ENCODE results near the gene DLG2.

DLG2 gene

GRCh38 chr11:84526250-84526649 is 1100.9 kb downstream of the DLG2 start:
- DNase-seq, result no peak

GRCh38 chr11:84524422-84525051 is 1102.6 kb downstream of the DLG2 start:
- no peak for DNase-seq

DNA sequence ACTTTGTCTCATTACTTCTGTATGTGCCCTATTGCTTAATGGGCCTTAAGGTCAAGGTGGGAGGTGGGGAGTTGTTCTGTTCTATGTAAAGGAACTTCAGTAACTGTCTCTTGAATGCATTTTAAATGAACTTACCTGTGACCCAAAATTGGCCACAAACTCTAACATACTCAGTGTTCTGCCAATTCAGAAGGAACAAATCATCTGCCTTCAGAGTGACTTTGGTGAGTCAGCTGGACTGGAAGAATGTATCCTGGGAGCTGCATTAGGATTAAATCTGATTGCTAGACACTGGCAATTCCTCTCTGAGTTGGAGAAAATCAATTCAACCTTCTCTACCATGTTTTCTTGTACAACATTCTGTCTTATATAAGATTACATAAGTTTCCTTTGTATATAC is 1104.8 kb downstream of the DLG2 start:
- no peak for DNase-seq

DNA sequence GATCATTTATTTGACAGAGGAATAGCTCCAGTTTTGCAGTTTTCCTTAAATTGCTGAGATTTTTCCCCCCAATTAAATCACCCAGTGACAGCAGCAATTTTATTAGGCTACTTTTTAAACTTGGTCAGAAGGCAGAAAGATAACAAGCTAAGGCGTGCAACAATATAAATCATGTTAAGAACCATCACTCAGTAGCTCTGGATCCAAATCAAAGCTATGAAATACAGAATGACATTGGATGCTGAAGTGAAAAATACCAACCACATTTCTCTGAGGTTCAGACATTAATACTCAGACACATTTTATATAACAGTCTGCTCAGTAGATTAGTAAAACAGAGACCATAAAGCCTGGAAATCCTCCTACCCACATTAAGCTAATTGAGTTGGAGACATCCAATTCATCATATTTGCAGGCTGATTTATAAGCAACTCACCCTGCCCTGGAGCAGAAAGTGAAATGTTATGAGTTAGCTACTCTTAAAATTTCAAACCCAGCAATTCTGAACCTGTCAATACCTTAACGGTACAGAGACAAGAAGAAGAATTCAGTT is 1108.4 kb downstream of the DLG2 start:
- no peak for DNase-seq

DNA sequence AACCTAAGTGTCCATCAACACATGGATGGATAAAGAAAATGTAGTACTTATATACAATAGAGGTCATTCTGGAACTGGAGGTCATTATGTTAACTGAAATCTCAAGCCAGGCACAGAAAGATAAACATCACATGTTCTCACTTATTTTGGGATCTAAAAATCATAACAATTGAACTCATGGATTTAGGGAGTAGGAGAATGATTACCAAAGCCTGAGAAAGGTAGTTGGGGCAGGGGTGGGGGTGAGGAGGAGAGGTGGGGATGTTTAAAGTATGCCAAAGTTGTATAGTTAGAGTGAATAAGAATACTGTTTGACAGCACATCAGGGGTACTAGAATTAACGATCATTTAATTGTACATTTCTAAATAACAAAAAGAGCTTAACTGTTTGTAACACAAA is 1112.7 kb downstream of the DLG2 start:
- DNase-seq, result no peak

DNA sequence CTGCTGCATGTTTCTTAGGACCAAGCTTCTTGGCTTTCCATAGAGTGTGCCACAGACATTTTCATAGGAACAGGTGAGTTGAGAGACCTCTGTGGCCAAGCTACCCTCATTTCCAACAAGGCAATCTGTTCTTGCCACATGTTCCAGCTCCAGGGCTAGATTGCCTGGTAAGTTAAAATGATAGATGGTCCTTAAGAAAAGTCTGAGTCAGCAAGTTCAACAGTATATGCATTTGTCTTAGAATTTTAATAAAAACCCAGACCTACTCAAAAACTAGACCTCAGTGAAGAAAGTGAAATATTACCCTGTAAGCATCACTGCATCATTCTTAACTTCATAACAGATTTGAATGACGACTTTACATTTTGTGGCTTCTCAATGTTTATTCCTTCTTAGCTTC is 1123.6 kb downstream of the DLG2 start:
- DNase-seq, result no peak

- DNase-seq, result no peak
These were observed 1125.4 kb downstream of the DLG2 start for GRCh38 chr11:84501750-84502149.

GRCh38 chr11:84497981-84498411 is 1129.1 kb downstream of the DLG2 start:
- no peak for DNase-seq

DNA sequence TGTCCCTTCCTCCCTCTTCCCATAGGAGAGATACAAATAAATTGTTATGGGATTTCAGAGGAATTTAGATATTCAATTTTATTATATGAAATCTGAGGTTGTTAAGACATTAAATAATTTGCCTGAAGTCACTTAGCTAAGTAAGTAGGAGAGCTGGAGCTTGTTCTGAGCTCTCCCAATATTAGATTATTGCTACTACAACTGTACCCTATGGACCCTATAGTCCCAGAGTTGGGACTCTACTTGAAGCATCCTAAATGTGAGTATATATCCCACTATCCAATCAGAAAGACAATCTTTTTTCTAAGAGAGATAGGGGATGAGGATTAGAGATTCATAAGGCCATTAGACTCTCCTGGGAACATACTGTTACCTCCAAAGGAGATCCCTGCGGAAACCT is 1130.0 kb downstream of the DLG2 start:
- DNase-seq, result no peak

GRCh38 chr11:84496122-84496521 is 1131.0 kb downstream of the DLG2 start:
- DNase-seq, result no peak

GRCh38 chr11:84480131-84480530 is 1147.0 kb downstream of the DLG2 start:
- no peak for DNase-seq

GRCh38 chr11:84476581-84476980 is 1150.6 kb downstream of the DLG2 start:
- DNase-seq, result no peak

GRCh38 chr11:84471501-84471900 is 1155.6 kb downstream of the DLG2 start:
- DNase-seq, result no peak

- no peak for DNase-seq
These were observed 1158.9 kb downstream of the DLG2 start for GRCh38 chr11:84468235-84468634.

DNA sequence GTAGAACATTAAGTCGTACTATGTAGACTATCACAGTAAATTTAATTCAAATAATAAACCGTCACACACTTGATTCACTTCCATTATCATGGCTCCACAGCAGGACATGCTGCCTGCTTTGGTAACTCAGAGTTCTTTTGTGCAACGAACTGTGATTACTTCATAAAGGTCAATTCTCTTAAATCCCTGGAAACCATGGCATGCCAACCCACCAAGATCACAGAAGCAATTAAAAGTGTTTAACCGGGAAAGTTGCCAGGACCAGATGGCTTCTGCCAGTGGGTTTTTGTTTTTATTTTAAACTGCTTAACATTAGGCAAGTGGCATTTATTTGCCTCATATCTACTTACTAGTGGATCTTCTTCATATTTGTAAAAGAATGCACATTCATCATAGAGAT is 1162.1 kb downstream of the DLG2 start:
- no peak for DNase-seq

GRCh38 chr11:84455691-84456090 is 1171.5 kb downstream of the DLG2 start:
- DNase-seq, result no peak

DNA sequence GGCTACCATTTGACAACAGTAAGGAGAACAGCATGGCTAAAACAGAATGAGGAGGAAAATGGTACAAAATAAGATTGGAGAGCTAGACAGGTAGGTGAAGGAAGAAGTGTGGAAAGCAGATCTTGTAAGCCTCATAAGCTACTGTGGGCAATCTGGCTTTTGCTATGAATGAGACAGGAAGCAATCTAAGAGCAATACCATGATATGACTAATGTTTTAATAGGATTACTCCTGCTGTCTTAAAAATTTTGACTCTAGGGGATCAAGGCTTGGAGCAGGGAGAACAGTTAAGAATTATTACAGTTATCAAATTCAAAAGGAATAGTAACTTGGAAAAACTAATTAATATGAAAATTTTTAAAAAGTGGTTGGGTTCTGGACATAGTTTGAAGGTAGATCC is 1174.9 kb downstream of the DLG2 start:
- no peak for DNase-seq

- DNase-seq, result no peak
These were observed 1188.6 kb downstream of the DLG2 start for GRCh38 chr11:84438565-84438964.

- DNase-seq, result no peak
These were observed 1189.8 kb downstream of the DLG2 start for GRCh38 chr11:84437071-84437980.

- no peak for DNase-seq
These were observed 1196.5 kb downstream of the DLG2 start for GRCh38 chr11:84430661-84431060.

GRCh38 chr11:84425673-84426072 is 1201.5 kb downstream of the DLG2 start:
- no peak for DNase-seq

- no peak for DNase-seq
These were observed 1206.9 kb downstream of the DLG2 start for GRCh38 chr11:84420271-84420670.

- no peak for DNase-seq
These were observed 1207.5 kb downstream of the DLG2 start for GRCh38 chr11:84419616-84420015.

GRCh38 chr11:84414920-84415319 is 1212.2 kb downstream of the DLG2 start:
- DNase-seq, result no peak

Measured in CD4-positive, alpha-beta T cell treated with Interleukin-4 for 1 hour (primary cell).